ENCODE results near the gene C1QTNF9.
"Not testable (repeated sequence)": the region's sequence is repeated elsewhere in the genome, so short reads cannot be mapped to it uniquely, and the experiment has no call there.

DNA sequence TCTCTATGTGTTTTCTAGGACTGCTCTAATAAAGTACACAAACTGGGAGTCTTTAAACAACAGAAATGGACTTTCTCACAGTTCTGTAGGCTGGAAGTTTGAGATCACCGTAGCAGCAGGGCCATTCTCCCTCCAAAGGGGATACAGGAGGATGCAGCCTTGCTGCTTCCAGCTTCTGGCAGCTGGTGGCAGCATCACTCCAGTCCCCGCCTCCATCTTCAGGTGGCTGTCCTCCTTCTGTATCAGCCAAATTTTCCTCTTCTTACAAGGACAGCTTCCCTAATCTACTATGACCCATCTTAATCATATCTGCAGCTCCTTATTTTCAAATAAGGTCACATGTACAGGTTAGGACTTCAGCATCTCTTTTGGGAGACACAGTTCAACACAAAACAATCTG is 13.1 kb downstream of the C1QTNF9 start:
- TF ChIP-seq, protein P1, sequence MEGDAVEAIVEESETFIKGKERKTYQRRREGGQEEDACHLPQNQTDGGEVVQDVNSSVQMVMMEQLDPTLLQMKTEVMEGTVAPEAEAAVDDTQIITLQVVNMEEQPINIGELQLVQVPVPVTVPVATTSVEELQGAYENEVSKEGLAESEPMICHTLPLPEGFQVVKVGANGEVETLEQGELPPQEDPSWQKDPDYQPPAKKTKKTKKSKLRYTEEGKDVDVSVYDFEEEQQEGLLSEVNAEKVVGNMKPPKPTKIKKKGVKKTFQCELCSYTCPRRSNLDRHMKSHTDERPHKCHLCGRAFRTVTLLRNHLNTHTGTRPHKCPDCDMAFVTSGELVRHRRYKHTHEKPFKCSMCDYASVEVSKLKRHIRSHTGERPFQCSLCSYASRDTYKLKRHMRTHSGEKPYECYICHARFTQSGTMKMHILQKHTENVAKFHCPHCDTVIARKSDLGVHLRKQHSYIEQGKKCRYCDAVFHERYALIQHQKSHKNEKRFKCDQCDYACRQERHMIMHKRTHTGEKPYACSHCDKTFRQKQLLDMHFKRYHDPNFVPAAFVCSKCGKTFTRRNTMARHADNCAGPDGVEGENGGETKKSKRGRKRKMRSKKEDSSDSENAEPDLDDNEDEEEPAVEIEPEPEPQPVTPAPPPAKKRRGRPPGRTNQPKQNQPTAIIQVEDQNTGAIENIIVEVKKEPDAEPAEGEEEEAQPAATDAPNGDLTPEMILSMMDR (IDR thresholded peaks at IDR 0.05), result not testable (repeated sequence)
- TF ChIP-seq, protein P2, sequence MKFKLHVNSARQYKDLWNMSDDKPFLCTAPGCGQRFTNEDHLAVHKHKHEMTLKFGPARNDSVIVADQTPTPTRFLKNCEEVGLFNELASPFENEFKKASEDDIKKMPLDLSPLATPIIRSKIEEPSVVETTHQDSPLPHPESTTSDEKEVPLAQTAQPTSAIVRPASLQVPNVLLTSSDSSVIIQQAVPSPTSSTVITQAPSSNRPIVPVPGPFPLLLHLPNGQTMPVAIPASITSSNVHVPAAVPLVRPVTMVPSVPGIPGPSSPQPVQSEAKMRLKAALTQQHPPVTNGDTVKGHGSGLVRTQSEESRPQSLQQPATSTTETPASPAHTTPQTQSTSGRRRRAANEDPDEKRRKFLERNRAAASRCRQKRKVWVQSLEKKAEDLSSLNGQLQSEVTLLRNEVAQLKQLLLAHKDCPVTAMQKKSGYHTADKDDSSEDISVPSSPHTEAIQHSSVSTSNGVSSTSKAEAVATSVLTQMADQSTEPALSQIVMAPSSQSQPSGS (CRISPR knock-in tag; IDR thresholded peaks at IDR 0.05; ENCODE audit: borderline replicate concordance, low read depth), result not testable (repeated sequence)
- TF ChIP-seq, protein P3, sequence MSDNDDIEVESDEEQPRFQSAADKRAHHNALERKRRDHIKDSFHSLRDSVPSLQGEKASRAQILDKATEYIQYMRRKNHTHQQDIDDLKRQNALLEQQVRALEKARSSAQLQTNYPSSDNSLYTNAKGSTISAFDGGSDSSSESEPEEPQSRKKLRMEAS (CRISPR knock-in tag; IDR thresholded peaks at IDR 0.05), result not testable (repeated sequence)
- not testable (repeated sequence) for TF ChIP-seq ESRRA (CRISPR knock-in tag; IDR thresholded peaks at IDR 0.05; ENCODE audit: borderline replicate concordance); HMGA2 (CRISPR knock-in tag; IDR thresholded peaks at IDR 0.05)
- TF ChIP-seq, protein P4, sequence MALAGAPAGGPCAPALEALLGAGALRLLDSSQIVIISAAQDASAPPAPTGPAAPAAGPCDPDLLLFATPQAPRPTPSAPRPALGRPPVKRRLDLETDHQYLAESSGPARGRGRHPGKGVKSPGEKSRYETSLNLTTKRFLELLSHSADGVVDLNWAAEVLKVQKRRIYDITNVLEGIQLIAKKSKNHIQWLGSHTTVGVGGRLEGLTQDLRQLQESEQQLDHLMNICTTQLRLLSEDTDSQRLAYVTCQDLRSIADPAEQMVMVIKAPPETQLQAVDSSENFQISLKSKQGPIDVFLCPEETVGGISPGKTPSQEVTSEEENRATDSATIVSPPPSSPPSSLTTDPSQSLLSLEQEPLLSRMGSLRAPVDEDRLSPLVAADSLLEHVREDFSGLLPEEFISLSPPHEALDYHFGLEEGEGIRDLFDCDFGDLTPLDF (CRISPR knock-in tag; IDR thresholded peaks at IDR 0.05), result not testable (repeated sequence)

Measured in WTC11 (cell line).